NCI-H2171 treated with DMSO at 0.1 percent for 48 hours (cell line): ENCODE data around the gene WDR3.
A peak's percentile ranks its signal among the peaks of the same experiment; 100 is the strongest.

Experiments used
- DNase-seq: peaks from one replicate; lab custom pipeline; 2025; lab: John Stamatoyannopoulos, UW

The WDR3 gene

DNA sequence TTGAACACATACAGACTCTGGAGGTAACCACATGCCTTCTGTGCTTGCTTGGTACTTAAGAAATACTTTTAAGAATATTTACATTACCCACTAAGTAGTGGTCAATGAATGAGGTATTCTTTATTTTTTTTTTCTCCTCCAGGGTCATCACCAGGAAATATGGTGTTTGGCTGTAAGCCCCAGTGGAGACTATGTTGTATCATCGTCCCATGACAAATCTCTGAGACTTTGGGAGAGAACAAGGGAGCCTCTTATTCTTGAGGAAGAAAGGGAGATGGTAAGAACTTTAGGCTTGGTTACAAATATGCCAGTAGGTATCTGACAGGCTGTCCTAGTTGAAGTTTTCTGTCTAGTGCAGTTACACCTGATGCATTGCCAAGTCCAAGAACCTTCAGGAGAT lies 22.8 kb downstream of the WDR3 start:
- no peak for DNase-seq

DNA sequence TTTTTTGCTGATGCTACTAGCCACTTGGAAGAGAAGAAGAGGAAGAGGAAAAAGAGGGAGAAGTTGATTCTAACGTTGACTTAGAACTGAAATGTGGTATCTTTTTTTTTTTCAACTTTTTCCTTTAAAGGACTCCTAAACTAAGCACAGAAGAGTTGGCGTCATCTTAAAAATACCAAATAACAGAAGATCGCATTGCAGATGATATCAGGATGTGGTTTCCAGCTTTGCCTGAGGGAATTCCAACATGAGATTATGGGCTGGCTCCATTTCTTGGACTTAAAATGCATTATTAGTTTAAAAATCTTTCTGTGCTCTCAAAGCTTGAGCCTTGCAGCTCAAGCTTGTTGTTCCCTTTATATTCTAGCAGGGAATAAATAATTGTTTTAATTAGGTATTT lies 29.8 kb downstream of the WDR3 start:
- no peak for DNase-seq

DNA sequence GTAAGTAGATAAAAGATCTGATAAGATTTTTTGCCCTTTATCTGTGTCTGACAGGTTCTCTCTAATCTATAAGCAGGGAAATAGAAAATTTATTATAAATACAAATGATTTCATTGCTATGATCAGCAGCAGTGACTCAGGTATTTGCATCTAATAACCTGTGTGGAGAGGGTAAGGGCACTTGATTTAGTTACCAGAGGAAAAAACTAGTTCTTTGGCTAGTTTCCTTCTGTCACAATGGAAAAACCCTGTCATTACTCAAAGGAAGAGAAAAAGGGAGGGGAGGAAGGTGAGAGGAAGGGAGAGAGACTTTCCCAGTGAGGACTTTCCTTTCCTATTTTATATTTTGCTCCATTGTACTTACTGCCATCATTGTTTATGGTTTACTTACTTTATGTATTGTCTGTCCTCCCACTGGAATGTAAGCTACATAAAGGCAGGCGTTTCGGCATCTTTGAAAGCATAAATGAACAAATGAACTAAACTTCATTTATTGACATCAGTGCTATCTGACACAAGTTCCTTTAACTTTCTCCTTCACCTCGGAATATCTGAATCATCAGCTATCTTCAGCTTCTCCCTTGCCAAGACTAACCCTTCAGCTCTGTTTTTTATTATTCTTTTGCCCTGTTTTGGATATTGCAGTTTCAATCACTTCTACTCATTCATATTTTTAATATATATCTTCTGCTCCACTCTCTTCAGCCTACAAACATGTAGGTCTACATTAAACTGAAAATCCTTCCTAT lies 34.9 kb downstream of the WDR3 start:
- DNase-seq: no peak

DNA sequence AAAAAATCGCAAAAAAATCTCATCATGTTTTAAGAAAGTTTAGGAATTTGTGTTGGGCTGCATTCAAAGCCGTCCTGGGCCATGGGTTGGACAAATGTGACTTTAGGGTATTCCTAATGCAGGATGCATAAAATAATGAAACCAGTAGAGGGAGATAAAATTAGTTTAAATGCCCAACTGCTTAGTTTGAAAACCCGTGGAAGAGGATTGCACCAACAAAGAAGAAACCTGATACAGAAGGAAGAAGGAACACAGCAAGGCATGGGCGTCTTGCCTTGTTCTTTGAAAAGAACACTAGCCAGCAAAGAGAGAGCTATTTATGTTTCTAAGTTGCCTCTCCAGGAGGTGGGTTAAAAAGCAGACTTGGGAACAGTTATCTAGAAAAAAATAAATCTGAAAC lies 37.9 kb downstream of the WDR3 start:
- peak; percentile 65 for DNase-seq

DNA sequence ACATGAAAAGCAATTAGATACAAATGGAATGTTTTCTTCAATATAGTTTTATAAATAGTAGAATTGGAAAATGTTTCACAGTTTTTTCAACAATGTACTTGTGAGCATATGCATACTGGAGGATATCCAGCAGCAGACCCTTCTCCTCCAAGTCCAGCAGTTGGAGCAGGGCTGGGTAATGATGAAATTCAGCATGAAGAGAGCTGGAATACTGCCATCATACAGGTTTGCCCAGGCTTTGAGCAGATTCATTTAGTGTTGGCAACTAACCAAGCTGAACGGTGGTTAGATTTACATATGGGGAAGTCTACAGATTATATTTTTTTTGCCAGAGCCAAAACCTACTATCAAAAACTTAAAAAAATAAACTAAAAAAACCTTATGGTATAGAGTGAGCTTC lies 38.3 kb downstream of the WDR3 start:
- DNase-seq: peak; percentile 72

DNA sequence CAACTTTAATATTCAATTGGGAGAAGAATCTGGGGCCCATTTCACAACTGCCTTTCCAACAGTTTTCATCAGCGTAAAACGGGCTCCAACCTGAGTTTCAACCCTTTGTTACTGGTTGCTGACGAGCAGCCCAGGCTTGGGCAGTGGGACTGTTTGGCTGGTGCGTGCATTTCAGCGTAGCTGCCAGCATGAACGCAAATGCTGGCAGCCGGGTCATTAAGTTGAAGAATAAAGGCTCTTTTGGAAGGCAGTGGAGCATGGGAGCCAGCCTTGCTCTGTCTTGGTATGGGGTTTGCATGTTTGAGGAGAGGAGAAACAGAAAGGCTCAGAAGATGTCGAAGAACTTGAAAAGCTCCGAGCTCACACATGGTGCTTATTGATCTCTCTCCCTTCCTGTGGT lies 40.7 kb downstream of the WDR3 start:
- no peak for DNase-seq

DNA sequence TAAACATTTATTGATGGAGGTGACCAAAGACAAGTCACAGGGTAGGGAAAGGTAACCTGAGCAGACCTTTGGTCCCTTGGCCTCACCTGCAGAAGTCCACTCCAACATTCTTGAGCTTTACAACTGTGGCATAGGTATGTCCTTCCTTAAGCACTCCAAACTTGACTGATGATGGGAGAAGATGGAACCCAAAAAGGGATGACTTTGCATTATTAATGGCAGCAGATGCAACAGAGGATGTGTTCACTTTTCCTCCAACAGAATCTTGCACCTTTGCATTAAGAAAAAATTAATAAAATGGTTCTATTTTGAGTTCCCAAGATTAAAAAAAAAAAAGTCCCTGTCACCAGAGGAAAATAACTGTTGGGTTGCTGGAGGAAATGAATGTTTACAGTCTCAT lies 42.2 kb downstream of the WDR3 start:
- DNase-seq: no peak

DNA sequence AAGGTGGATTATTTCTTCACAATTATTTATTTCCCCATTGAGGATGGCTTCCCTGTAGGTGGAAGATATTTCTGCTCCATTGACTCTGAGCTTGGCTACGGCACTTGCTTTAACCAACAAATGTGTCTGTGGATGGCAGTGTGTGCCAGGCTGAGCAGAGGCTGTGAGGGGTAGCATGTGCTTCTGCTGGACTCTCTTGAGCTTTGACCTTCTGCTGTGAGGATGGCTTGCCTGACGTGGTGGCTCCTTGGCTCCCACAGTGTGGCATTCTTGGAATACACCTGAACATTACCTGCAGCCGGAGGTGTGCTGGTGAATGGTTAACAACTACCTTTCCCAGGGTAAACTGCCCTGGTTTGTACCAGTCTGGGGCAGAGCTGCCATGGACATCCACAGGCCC lies 46.8 kb downstream of the WDR3 start:
- DNase-seq: no peak

DNA sequence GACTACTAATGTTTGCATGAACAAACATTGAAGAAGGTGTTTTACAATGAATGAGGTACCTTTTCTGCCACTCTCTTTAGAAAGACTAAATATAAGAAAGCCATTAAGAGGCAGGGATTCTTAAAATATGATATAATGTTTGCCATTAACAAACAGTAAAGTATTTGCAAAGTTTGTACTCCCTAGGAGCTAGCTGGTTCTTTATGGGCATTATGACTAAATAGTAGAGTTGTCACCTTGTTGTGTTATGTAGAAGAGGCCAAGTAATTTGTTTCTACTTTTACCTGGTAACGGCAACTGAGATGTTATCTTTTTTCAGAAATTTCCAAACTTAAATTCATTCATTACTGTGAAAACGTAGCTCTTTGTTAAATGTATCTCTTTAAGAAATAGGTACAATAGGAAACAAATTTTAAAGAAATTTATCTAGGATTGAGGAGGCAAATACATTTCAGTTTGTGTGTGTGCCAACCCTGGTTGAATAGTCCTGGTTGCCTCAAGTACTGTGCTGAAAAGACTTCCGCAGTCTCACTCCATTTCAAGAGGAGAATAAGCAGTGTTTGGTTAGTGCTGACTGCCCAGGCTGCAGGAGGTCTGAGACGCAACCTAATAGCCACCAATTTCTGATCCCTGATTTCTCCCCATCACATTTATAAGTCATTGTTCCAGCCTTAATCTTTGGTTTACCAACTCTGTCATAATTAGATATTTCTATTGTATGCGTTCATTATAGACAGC lies 52.1 kb downstream of the WDR3 start:
- no peak for DNase-seq

DNA sequence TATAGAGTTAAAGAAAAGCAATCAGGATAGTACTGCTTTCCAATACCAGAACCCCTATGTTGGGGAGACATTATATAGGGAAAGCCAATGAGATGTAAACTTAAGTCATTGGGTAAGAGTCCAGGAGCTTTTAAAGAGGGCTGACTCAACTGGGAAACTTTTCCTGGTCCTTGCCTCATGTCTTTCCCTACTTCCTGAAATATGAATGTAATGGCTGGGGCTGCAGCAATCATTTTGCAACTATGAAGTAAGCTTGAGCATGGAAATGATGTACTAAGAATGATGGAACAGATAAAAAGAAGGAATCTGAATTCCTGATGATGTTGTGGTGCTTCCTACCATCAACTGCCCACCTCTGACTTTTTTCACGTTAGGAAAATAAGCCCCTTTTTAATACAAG lies 55.7 kb downstream of the WDR3 start:
- DNase-seq: no peak

DNA sequence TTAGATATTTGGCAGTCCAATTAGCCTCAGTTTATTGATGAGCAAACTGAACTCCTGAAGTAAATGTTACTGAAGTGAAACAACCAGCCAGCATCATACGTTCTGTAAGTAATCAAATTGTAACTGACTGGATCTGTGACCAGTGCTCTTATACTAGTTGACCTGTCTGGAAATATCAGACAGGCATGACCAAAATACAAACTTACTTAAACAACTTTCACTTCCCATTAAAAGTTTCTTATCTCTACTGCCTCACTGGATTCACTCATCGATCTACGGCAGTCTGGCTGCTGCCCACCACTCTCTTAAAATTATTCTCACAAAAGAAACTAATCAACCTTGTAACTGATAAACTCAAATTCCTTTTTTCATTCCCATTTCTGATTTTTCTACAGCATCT lies 56.4 kb downstream of the WDR3 start:
- DNase-seq: no peak

DNA sequence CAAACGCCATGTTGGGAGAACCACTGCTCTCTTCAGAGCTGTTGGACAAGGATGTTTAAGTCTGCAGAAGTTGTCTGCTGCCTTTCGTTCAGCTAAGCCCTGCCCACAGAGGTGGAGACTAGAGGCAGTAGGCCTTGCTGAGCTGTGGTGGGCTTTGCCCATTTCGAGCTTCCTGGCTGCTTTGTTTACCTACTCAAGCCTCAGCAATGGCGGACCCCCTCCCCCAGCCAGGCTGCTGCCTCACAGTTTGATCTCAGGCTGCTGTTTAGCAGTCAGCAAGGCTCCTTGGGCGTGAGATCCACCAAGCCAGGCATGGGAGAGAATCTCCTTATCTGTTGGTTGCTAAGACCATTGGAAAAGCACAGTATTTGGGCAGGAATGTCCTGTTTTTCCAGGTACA lies 74.8 kb downstream of the WDR3 start:
- no peak for DNase-seq

DNA sequence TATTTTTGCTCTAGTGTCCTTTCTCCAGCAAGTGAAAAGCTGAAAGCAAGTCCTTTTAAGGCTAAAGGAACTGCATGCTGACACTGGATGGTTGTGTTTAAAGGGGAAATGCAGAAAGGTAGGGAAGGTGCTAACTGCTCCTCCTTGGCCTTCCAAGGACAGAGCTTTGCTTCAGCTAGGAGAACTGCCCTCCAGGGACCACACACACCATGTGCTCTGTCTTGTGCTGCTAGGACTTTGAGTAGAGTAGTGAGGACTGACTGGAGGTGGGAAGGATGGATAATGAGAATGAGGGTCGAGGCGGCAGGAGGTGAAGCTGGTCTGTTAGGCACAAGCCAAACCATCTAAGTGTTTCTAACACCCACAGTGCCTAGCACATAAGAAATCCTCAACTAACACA lies 77.9 kb downstream of the WDR3 start:
- no peak for DNase-seq

DNA sequence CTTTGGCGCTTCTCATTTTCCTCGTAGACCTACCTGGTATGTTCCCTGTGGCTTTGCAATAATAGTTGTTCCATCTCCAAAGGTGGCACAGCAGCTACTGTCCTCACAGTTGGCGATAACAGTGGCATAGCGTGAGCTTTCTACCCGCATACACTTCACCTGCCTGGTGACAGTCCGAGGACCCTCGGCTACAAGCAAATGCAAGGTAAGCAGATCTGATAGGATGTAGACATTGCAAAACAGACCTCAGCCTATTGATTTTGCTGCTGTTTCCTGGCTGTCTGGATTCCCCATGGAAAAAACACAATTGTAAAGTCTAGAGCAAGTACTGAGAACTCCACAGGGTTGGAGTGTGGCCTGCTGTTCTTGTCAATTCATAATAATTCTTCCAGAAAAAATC lies 78.5 kb downstream of the WDR3 start:
- no peak for DNase-seq

DNA sequence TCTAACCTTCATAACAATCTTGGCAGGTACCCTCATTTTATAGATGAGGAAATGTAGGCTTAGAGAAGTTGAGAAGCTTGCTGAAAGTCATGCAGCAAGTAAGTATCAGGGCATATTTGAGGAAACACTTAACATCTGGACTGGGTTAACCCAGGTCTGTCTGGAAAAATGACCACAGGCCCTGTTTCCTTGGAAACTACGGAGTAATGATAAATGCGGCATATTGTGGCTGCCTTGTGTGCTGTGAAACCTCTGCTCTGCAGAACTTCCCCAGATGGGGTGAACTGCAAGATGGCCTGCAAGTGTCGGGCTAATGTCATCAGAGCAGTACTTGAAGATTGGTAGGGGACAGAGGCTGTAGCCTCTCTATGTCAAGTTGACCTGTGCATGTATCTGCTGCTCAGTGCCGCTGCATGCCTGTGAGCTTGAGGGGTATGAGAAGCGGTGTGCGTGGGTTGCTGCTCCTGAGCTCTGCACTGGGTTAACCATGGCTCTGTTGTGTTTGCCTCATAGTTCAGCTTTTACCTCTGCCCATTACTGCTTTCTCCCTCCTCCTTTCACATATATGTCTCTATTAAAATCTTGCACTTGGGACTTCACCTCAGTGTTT lies 83.1 kb downstream of the WDR3 start:
- DNase-seq: no peak

DNA sequence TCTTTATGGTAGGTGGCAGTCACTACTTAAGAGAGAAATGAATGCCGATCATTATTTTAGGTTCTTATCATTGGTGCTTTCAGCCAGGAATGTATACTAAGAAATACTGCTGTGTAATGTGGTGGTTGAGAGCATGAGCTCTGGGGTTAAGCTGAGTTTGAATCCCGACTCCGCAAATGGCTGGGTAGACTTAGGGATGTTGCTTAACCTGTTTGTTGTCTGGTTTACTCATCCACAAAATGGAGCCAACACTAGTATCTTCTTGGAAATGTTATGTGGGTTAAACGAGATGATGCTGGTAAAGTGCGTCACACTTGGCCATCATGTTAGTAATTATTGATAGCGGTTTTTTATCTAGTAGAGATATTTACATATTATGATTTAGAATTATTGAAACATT lies 83.8 kb downstream of the WDR3 start:
- DNase-seq: no peak

DNA sequence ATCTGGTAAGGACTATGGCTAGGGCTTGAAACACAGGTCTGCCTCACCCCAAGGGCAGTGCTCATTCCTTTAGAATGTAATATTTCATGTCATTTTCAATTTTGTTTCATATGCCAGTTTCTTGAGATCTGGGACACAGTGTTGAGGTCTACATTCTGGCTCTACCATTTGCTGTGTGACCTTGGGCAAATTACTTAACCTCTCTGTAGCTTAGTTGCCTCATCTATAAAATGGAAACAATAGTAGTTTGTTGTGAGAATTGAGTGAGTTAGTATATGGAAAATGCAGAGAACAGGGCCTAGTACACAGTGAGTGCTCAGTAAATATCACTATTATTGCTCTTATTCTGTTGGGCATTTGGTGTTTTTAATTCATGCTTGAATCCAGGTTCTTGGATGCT lies 84.4 kb downstream of the WDR3 start:
- DNase-seq: no peak
